ENCODE results near the gene CLDN14. TPM values are rescaled to one million over a fixed set of nuclear protein-coding genes. Genes with fewer than 3 reads are reported as not detected.

The CLDN14 gene
- total and polyA plus RNA-seq, 4 experiments from 2014 or later: not detected

DNA sequence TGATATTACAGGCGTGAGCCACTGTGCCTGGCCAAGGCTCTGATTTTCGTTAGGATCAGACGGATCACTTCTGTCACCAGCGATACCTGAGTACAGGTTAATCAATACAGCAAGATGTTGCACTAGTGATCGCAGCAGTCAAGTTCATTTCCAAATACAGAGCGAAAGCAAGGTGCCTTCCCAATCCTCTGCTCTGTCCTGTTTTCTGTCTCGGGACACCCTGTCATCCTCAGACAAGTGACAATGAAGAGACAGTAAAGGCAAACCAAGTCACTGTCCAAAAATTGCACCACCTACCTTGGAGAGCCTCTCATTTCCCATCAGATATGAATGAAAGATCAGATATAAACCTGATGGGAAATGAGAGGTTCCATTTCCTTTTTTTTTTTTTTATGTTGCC lies 5.6 kb upstream of the CLDN14 start:
- Histone ChIP-seq H3K4me1 (ENCODE audit: insufficient read depth, low read length) (no peaks in the 10 kb centered on the region), H3K27me3 (ENCODE audit: insufficient read depth, low read length) (peaks cover 4% of the 10 kb centered on the region), H3K36me3 (ENCODE audit: insufficient read depth, low read length) (no peaks in the 10 kb centered on the region), H3K9me3 (ENCODE audit: control insufficient read depth in 1 of 2, low read length in 2 of 2) (no peaks in the 10 kb centered on the region), H3K27ac (ENCODE audit: low read depth, low read length) (no peak overlapping the region), H3K4me3 (ENCODE audit: low read length in 2 of 2) (no peak overlapping the region)
- no peaks in the 10 kb centered on the region for H3K9me3 Mint-ChIP-seq
- intact Hi-C loops (cut with micrococcal nuclease): no loop called here
- no peaks in the 10 kb centered on the region for H3K36me3 Mint-ChIP-seq
- peaks cover 0 to 6% of the 10 kb centered on the region in 2 donors for H3K27me3 Mint-ChIP-seq
- no peak overlapping the region for H3K4me3 Mint-ChIP-seq
- POLR2A ChIA-PET (ENCODE audit: partially characterized antibody): no interaction called here
- CTCF ChIA-PET (ENCODE audit: partially characterized antibody): no interaction called here
- H3K27ac Mint-ChIP-seq: no peak overlapping the region
- DNase-seq: no peak
- no peaks in the 10 kb centered on the region for H3K4me1 Mint-ChIP-seq

DNA sequence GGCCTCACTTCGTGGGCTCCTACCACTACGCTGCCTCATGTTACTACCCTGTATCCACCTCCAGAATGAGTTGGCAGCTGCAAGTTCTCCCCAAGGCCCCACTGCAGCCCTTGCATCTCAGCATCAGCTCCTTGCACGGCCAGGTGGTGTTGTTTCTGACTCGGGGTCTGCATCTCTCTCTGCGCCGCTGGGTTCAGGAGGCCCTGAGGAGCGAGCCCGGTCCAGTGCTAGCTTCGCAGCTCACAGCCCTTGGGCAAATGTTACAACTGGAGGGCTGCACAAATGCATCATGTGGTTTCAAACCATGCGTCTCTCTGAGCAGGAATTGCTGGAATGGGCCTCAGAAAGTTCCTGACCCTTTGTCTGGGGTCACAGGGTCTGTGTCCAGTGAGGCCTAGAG lies 3.2 kb upstream of the CLDN14 start:
- ChIA-PET CTCF (ENCODE audit: partially characterized antibody) (no interaction called here), POLR2A (ENCODE audit: partially characterized antibody) (interaction anchor here (0.6 kb wide), 1 partner anchor 310 kb away, joined by 3 read pairs; no protein-coding TSS in a partner anchor)
- Mint-ChIP-seq H3K9me3 (no peaks in the 10 kb centered on the region), H3K27ac (no peak overlapping the region), H3K27me3 (peaks cover 0 to 6% of the 10 kb centered on the region in 2 donors), H3K4me3 (no peak overlapping the region), H3K36me3 (no peaks in the 10 kb centered on the region), H3K4me1 (no peaks in the 10 kb centered on the region)
- Histone ChIP-seq H3K27ac (ENCODE audit: low read depth, low read length) (no peak overlapping the region), H3K9me3 (ENCODE audit: control insufficient read depth in 1 of 2, low read length in 2 of 2) (no peaks in the 10 kb centered on the region), H3K4me1 (ENCODE audit: insufficient read depth, low read length) (no peaks in the 10 kb centered on the region), H3K36me3 (ENCODE audit: insufficient read depth, low read length) (no peaks in the 10 kb centered on the region), H3K4me3 (ENCODE audit: low read length in 2 of 2) (no peak overlapping the region), H3K27me3 (ENCODE audit: insufficient read depth, low read length) (peaks cover 4% of the 10 kb centered on the region)
- intact Hi-C loops (cut with micrococcal nuclease): no loop called here
- no peak for DNase-seq

DNA sequence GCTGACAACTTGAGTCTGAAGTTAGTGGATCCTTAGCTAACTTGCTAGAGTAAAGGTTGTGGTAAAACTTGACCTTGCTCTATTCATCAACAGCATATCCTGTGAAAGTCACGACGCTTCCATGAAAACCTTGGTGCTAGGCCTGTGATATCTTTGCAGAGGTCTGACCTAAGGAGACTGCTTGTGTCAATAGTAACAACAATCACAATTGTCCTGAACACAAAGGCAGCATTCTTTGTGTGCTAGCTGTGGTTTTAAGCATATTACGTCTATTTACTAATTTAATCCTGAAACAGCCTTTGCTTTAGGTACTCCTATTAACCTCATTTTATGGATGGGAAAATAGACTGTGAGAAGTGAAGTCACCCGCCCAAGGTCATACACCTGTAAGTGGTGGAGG lies 2.8 kb upstream of the CLDN14 start:
- Histone ChIP-seq H3K27me3 (ENCODE audit: insufficient read depth, low read length) (peaks cover 4% of the 10 kb centered on the region), H3K9me3 (ENCODE audit: control insufficient read depth in 1 of 2, low read length in 2 of 2) (no peaks in the 10 kb centered on the region), H3K4me1 (ENCODE audit: insufficient read depth, low read length) (no peaks in the 10 kb centered on the region), H3K27ac (ENCODE audit: low read depth, low read length) (no peak overlapping the region), H3K36me3 (ENCODE audit: insufficient read depth, low read length) (no peaks in the 10 kb centered on the region), H3K4me3 (ENCODE audit: low read length in 2 of 2) (no peak overlapping the region)
- Mint-ChIP-seq H3K27ac (no peak overlapping the region), H3K4me1 (no peaks in the 10 kb centered on the region), H3K36me3 (no peaks in the 10 kb centered on the region), H3K27me3 (peaks cover 0 to 6% of the 10 kb centered on the region in 2 donors), H3K9me3 (no peaks in the 10 kb centered on the region), H3K4me3 (no peak overlapping the region)
- POLR2A ChIA-PET (ENCODE audit: partially characterized antibody): interaction anchor here (0.6 kb wide), 1 partner anchor 310 kb away, joined by 3 read pairs; no protein-coding TSS in a partner anchor
- no peak for DNase-seq
- CTCF ChIA-PET (ENCODE audit: partially characterized antibody): no interaction called here
- intact Hi-C loops (cut with micrococcal nuclease): no loop called here

DNA sequence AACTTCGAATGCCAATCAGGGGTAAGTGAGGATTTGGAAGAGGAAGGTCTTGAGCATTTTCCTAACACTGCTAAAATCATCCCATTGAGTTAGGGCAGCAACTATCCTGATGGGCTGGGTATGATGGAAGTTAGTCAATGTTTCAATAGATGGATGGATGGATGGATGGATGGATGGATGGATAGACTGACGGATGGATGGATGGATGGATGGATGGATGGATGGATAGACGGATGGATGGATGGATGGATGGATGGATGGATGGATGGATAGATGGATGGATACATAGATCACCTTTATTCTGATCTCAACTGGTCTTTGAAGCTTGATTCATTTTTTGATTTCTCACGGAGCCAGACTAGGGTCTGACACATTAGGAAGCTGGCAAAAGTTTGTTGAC lies 2.3 kb upstream of the CLDN14 start:
- Mint-ChIP-seq H3K4me3 (no peak overlapping the region), H3K27me3 (peaks cover 0 to 8% of the 10 kb centered on the region in 2 donors), H3K4me1 (no peaks in the 10 kb centered on the region), H3K36me3 (no peaks in the 10 kb centered on the region), H3K9me3 (no peaks in the 10 kb centered on the region), H3K27ac (no peak overlapping the region)
- Histone ChIP-seq H3K4me1 (ENCODE audit: insufficient read depth, low read length) (no peaks in the 10 kb centered on the region), H3K27ac (ENCODE audit: low read depth, low read length) (no peak overlapping the region), H3K9me3 (ENCODE audit: control insufficient read depth in 1 of 2, low read length in 2 of 2) (no peaks in the 10 kb centered on the region), H3K27me3 (ENCODE audit: insufficient read depth, low read length) (peaks cover 4% of the 10 kb centered on the region), H3K4me3 (ENCODE audit: low read length in 2 of 2) (no peak overlapping the region), H3K36me3 (ENCODE audit: insufficient read depth, low read length) (no peaks in the 10 kb centered on the region)
- CTCF ChIA-PET (ENCODE audit: partially characterized antibody): no interaction called here
- POLR2A ChIA-PET (ENCODE audit: partially characterized antibody): no interaction called here
- intact Hi-C loops (cut with micrococcal nuclease): no loop called here
- DNase-seq: no peak

DNA sequence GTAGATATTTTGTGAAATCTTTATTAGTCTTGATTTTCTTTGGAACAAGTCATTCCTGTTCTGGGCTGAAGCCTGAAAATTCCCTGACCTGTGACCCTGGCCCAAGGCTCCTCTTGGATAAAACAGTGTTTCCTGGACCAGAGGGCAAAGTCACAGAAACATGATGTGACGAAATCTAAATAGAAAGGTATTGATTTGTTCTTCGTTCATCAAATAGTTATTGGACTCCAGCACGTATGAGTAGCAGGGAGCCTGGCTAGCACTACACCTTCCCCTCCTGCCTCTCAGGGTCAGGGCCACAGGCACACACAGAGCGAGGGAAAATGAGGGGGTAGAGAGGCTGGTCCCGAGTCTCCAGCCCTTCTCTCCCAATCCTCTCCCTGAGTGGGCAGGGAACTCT lies 1.7 kb upstream of the CLDN14 start:
- Histone ChIP-seq H3K4me1 (ENCODE audit: insufficient read depth, low read length) (no peaks in the 10 kb centered on the region), H3K36me3 (ENCODE audit: insufficient read depth, low read length) (no peaks in the 10 kb centered on the region), H3K27ac (ENCODE audit: low read depth, low read length) (no peak overlapping the region), H3K27me3 (ENCODE audit: insufficient read depth, low read length) (peaks cover 4% of the 10 kb centered on the region), H3K4me3 (ENCODE audit: low read length in 2 of 2) (no peak overlapping the region), H3K9me3 (ENCODE audit: control insufficient read depth in 1 of 2, low read length in 2 of 2) (no peaks in the 10 kb centered on the region)
- Mint-ChIP-seq H3K4me1 (no peaks in the 10 kb centered on the region), H3K36me3 (no peaks in the 10 kb centered on the region), H3K27me3 (peaks cover 0 to 8% of the 10 kb centered on the region in 2 donors), H3K27ac (no peak overlapping the region), H3K4me3 (no peak overlapping the region), H3K9me3 (no peaks in the 10 kb centered on the region)
- ChIA-PET POLR2A (ENCODE audit: partially characterized antibody) (no interaction called here), CTCF (ENCODE audit: partially characterized antibody) (no interaction called here)
- intact Hi-C loops (cut with micrococcal nuclease): no loop called here
- DNase-seq: no peak

DNA sequence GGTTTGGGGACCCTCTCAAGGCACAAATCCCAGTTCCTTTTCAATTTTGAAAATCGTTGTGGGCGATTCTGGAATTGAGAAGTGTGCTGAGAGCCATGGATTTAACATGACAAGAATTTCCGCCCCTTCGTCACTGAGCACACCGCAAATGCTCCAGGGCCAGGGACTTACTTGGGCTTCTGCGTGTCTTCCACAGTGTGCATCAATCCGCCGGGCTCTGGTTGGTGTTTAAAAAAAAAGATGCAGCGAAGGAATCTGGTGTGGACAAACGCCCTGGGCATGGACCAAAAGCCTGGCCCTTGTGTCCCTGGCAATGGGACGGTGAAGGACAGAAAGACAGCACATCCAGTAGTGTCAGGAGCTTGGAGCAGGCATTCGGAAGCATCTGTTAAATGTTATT lies 696 bp upstream of the CLDN14 start:
- Histone ChIP-seq H3K9me3 (ENCODE audit: control insufficient read depth in 1 of 2, low read length in 2 of 2) (no peaks in the 10 kb centered on the region), H3K4me1 (ENCODE audit: insufficient read depth, low read length) (no peaks in the 10 kb centered on the region), H3K4me3 (ENCODE audit: low read length in 2 of 2) (no peak overlapping the region), H3K27ac (ENCODE audit: low read depth, low read length) (no peak overlapping the region), H3K36me3 (ENCODE audit: insufficient read depth, low read length) (no peaks in the 10 kb centered on the region), H3K27me3 (ENCODE audit: insufficient read depth, low read length) (peaks cover 4% of the 10 kb centered on the region)
- peaks cover 0 to 8% of the 10 kb centered on the region in 2 donors for H3K27me3 Mint-ChIP-seq
- POLR2A ChIA-PET (ENCODE audit: partially characterized antibody): no interaction called here
- no peaks in the 10 kb centered on the region for H3K36me3 Mint-ChIP-seq
- intact Hi-C loops (cut with micrococcal nuclease): no loop called here
- no peaks in the 10 kb centered on the region for H3K9me3 Mint-ChIP-seq
- no peak overlapping the region for H3K27ac Mint-ChIP-seq
- CTCF ChIA-PET (ENCODE audit: partially characterized antibody): no interaction called here
- no peak overlapping the region for H3K4me3 Mint-ChIP-seq
- DNase-seq: no peak
- no peaks in the 10 kb centered on the region for H3K4me1 Mint-ChIP-seq

DNA sequence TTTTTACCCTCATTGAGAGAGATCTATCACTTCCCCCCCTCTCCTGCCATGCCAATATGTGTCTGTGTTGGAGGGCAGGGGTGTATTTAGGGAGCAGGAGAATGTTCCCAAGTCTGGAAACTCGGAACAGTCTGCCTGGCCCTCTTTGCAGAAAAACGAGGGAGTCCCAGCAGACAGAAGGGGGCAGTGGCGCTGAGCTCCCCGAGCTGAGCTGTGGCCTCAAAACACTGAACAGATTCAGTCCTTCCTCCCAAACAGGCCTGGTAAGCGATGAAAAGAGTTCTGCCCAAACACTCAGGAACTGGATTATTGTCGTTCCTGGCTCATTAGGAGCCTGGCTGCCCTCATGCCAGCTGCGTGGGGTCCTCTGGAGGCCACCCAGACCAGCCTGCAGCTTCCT lies 981 bp downstream of the CLDN14 start:
- no peak for DNase-seq
- ChIA-PET CTCF (ENCODE audit: partially characterized antibody) (no interaction called here), POLR2A (ENCODE audit: partially characterized antibody) (no interaction called here)
- H3K27me3 Mint-ChIP-seq: peaks cover 0 to 6% of the 10 kb centered on the region in 2 donors
- Histone ChIP-seq H3K27me3 (ENCODE audit: insufficient read depth, low read length) (peaks cover 4% of the 10 kb centered on the region), H3K27ac (ENCODE audit: low read depth, low read length) (no peak overlapping the region), H3K9me3 (ENCODE audit: control insufficient read depth in 1 of 2, low read length in 2 of 2) (no peaks in the 10 kb centered on the region), H3K36me3 (ENCODE audit: insufficient read depth, low read length) (no peaks in the 10 kb centered on the region), H3K4me3 (ENCODE audit: low read length in 2 of 2) (no peak overlapping the region), H3K4me1 (ENCODE audit: insufficient read depth, low read length) (no peaks in the 10 kb centered on the region)
- H3K4me1 Mint-ChIP-seq: no peaks in the 10 kb centered on the region
- H3K36me3 Mint-ChIP-seq: no peaks in the 10 kb centered on the region
- no peak overlapping the region for H3K27ac Mint-ChIP-seq
- no peaks in the 10 kb centered on the region for H3K9me3 Mint-ChIP-seq
- intact Hi-C loops (cut with micrococcal nuclease): no loop called here
- H3K4me3 Mint-ChIP-seq: no peak overlapping the region

DNA sequence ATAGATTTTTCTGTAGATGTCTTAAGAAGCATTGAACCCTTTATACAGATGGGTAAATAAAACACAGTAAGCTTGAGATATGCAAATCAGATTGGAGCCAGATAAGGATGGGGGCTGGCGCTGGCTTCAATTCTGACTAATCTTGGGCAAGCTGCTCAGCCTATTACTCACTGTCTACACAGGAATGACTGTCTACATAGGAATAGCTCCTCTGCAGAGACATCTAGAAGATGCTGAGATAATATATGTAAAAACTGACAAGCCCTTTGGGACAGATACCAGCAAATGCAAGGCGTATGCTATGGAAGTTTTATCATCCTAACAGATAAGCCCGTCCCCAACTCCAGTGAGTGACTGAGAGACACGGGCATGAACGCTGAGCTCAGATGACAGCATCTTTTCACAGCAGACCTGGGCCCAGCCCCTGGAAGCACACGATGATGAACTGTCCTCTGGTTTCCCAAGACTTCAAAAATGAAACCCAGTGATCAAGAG lies 1.7 kb downstream of the CLDN14 start:
- H3K4me1 Mint-ChIP-seq: no peaks in the 10 kb centered on the region
- H3K9me3 Mint-ChIP-seq: no peaks in the 10 kb centered on the region
- H3K27ac Mint-ChIP-seq: no peak overlapping the region
- H3K4me3 Mint-ChIP-seq: no peak overlapping the region
- no peak for DNase-seq
- Histone ChIP-seq H3K36me3 (ENCODE audit: insufficient read depth, low read length) (no peaks in the 10 kb centered on the region), H3K27ac (ENCODE audit: low read depth, low read length) (no peak overlapping the region), H3K4me1 (ENCODE audit: insufficient read depth, low read length) (no peaks in the 10 kb centered on the region), H3K9me3 (ENCODE audit: control insufficient read depth in 1 of 2, low read length in 2 of 2) (no peaks in the 10 kb centered on the region), H3K27me3 (ENCODE audit: insufficient read depth, low read length) (peaks cover 4% of the 10 kb centered on the region), H3K4me3 (ENCODE audit: low read length in 2 of 2) (no peak overlapping the region)
- H3K27me3 Mint-ChIP-seq: peaks cover 0 to 6% of the 10 kb centered on the region in 2 donors
- CTCF ChIA-PET (ENCODE audit: partially characterized antibody): no interaction called here
- POLR2A ChIA-PET (ENCODE audit: partially characterized antibody): no interaction called here
- intact Hi-C loops (cut with micrococcal nuclease): no loop called here
- H3K36me3 Mint-ChIP-seq: no peaks in the 10 kb centered on the region
